ENCODE measurements around the gene NSMCE1.
"Not testable (repeated sequence)": the region's sequence is repeated elsewhere in the genome, so short reads cannot be mapped to it uniquely, and the experiment has no call there.

The NSMCE1 gene

GRCh38 chr16:27211026-27211425 is 57.5 kb downstream of the NSMCE1 start:
- no peak for ATAC-seq

- ATAC-seq = no peak
These were observed 58.4 kb downstream of the NSMCE1 start for GRCh38 chr16:27210174-27210573.

- ATAC-seq = no peak
These were observed 59.0 kb downstream of the NSMCE1 start for GRCh38 chr16:27209591-27209990.

GRCh38 chr16:27208796-27209195 is 59.8 kb downstream of the NSMCE1 start:
- no peak for ATAC-seq

- no peak for ATAC-seq
These were observed 60.4 kb downstream of the NSMCE1 start for GRCh38 chr16:27208081-27208680.

- ATAC-seq = not testable (repeated sequence)
These were observed 61.5 kb downstream of the NSMCE1 start for GRCh38 chr16:27207121-27207520.

GRCh38 chr16:27205423-27206065 is 63.0 kb downstream of the NSMCE1 start:
- no peak for ATAC-seq

- no peak for ATAC-seq
These were observed 64.2 kb downstream of the NSMCE1 start for GRCh38 chr16:27204312-27204915.

GRCh38 chr16:27203507-27204311 is 64.9 kb downstream of the NSMCE1 start, which contains the start of gene KDM8:
TSS of gene KDM8 (plus strand) at chr16:27203526. CDS start at chr16:27210124, 6,598 bp downstream.
- ATAC-seq = peak; percentile 88 to 91

GRCh38 chr16:27202923-27203506 is 65.6 kb downstream of the NSMCE1 start:
- peak; percentile 67 to 74 for ATAC-seq

- ATAC-seq = not testable (repeated sequence)
These were observed 67.7 kb downstream of the NSMCE1 start for GRCh38 chr16:27200914-27201313.

GRCh38 chr16:27199736-27200135 is 68.8 kb downstream of the NSMCE1 start:
- ATAC-seq = no peak

- no peak for ATAC-seq
These were observed 69.4 kb downstream of the NSMCE1 start for GRCh38 chr16:27199235-27199586.

GRCh38 chr16:27198451-27199234 is 69.9 kb downstream of the NSMCE1 start:
- ATAC-seq = no peak

- ATAC-seq = no peak
These were observed 71.6 kb downstream of the NSMCE1 start for GRCh38 chr16:27197004-27197403.

GRCh38 chr16:27195941-27196595 is 72.5 kb downstream of the NSMCE1 start:
- ATAC-seq = peak; percentile 72 to 77

- peak in 1 of 2 donors; percentile 18 for ATAC-seq
These were observed 73.4 kb downstream of the NSMCE1 start for GRCh38 chr16:27195076-27195741.

GRCh38 chr16:27193300-27193990 is 75.1 kb downstream of the NSMCE1 start:
- no peak for ATAC-seq

GRCh38 chr16:27191352-27191924 is 77.1 kb downstream of the NSMCE1 start:
- no peak for ATAC-seq

GRCh38 chr16:27190316-27190871 is 78.2 kb downstream of the NSMCE1 start:
- ATAC-seq = no peak

Measured in activated CD4-positive, CD25-positive, alpha-beta regulatory T cell treated with anti-CD3 and anti-CD28 coated beads, Interleukin-2, amount 50 U/mL, for 24 hours (primary cell).